ENCODE results near the gene ARHGAP4. TPM values are rescaled to one million over a fixed set of nuclear protein-coding genes. Genes with fewer than 3 reads are reported as not detected.

Gene ARHGAP4
- total RNA-seq, 2 donors from 2014 or later, result 19.3 to 20.4 TPM

GRCh38 chrX:153932220-153932915 is 6.3 kb upstream of the ARHGAP4 start:
- intact Hi-C loops (cut with DNase I), result no loop called here
- ATAC-seq (no peak), DNase-seq (no peak)

GRCh38 chrX:153931748-153932147 is 5.7 kb upstream of the ARHGAP4 start:
- intact Hi-C loops (cut with DNase I), result no loop called here
- DNase-seq, result no peak
- ATAC-seq, result no peak

- intact Hi-C loops (cut with DNase I), result no loop called here
- no peak for ATAC-seq
- no peak for DNase-seq
These were observed 5.1 kb upstream of the ARHGAP4 start for GRCh38 chrX:153931151-153931550.

GRCh38 chrX:153930011-153930910 is 4.2 kb upstream of the ARHGAP4 start:
- intact Hi-C loops (cut with DNase I), result no loop called here
- DNase-seq, result no peak

GRCh38 chrX:153929576-153929975 is 3.5 kb upstream of the ARHGAP4 start:
- no peak for DNase-seq
- intact Hi-C loops (cut with DNase I), result no loop called here
- ATAC-seq, result no peak

More at GRCh38 chrX:153930011-153930910, 4.2 kb upstream of the ARHGAP4 start:
- no peak for ATAC-seq

- DNase-seq (no peak), ATAC-seq (no peak)
- intact Hi-C loops (cut with DNase I), result no loop called here
These were observed 2.8 kb upstream of the ARHGAP4 start for GRCh38 chrX:153928846-153929245.

GRCh38 chrX:153927922-153928760 is 2.1 kb upstream of the ARHGAP4 start:
- DNase-seq, result peak; percentile 97
- intact Hi-C loops (cut with DNase I), result no loop called here
- peak; percentile 93 for ATAC-seq

- ATAC-seq (peak in 1 of 2 donors; percentile 2), DNase-seq (no peak)
- intact Hi-C loops (cut with DNase I), result no loop called here
These were observed 1.5 kb upstream of the ARHGAP4 start for GRCh38 chrX:153927672-153927921.

GRCh38 chrX:153926858-153927671 is 1.0 kb upstream of the ARHGAP4 start:
- peak; percentile 63 for DNase-seq
- intact Hi-C loops (cut with DNase I), result no loop called here
- peak; percentile 12 to 14 for ATAC-seq

- ATAC-seq (no peak), DNase-seq (no peak)
- intact Hi-C loops (cut with DNase I), result no loop called here
These were observed 441 bp upstream of the ARHGAP4 start for GRCh38 chrX:153926552-153926857.

GRCh38 chrX:153925387-153925738 is 701 bp downstream of the ARHGAP4 start:
- intact Hi-C loops (cut with DNase I), result no loop called here
- no peak for DNase-seq
- no peak for ATAC-seq

- DNase-seq (peak; percentile 59), ATAC-seq (no peak)
- intact Hi-C loops (cut with DNase I), result no loop called here
These were observed 1.8 kb downstream of the ARHGAP4 start for GRCh38 chrX:153924149-153924861.

- ATAC-seq (peak; percentile 40), DNase-seq (peak; percentile 86)
- intact Hi-C loops (cut with DNase I), result no loop called here
These were observed 2.9 kb downstream of the ARHGAP4 start for GRCh38 chrX:153922932-153923857.

- DNase-seq (peak; percentile 42), ATAC-seq (no peak)
- intact Hi-C loops (cut with DNase I), result no loop called here
These were observed 4.3 kb downstream of the ARHGAP4 start for GRCh38 chrX:153921511-153922446.

GRCh38 chrX:153921070-153921469 is 5.0 kb downstream of the ARHGAP4 start:
- DNase-seq (no peak), ATAC-seq (no peak)
- intact Hi-C loops (cut with DNase I), result no loop called here

GRCh38 chrX:153920546-153920945 is 5.5 kb downstream of the ARHGAP4 start:
- ATAC-seq (no peak), DNase-seq (no peak)
- intact Hi-C loops (cut with DNase I), result no loop called here

GRCh38 chrX:153919281-153919680 is 6.8 kb downstream of the ARHGAP4 start:
- peak; percentile 14 for DNase-seq
- intact Hi-C loops (cut with DNase I), result no loop called here
- no peak for ATAC-seq

Data from left cardiac atrium (tissue), 4 donors.